Stimulated activated CD8-positive, alpha-beta memory T cell treated with anti-CD3 and anti-CD28 coated beads, Interleukin-4, amount 100 ng/mL, for 4 hours (primary cell): ENCODE data around the gene GRK6.
"Not testable (repeated sequence)": the region's sequence is repeated elsewhere in the genome, so short reads cannot be mapped to it uniquely, and the experiment has no call there.

Source experiments
- DNase-seq, 2 donors: peaks; one replicate each; pipeline ENCODE4 v3.0.0-alpha.2; 2020; ENCODE audit warnings: low read depth in 2 of 2, low spot score in 1 of 2

The GRK6 gene

DNA sequence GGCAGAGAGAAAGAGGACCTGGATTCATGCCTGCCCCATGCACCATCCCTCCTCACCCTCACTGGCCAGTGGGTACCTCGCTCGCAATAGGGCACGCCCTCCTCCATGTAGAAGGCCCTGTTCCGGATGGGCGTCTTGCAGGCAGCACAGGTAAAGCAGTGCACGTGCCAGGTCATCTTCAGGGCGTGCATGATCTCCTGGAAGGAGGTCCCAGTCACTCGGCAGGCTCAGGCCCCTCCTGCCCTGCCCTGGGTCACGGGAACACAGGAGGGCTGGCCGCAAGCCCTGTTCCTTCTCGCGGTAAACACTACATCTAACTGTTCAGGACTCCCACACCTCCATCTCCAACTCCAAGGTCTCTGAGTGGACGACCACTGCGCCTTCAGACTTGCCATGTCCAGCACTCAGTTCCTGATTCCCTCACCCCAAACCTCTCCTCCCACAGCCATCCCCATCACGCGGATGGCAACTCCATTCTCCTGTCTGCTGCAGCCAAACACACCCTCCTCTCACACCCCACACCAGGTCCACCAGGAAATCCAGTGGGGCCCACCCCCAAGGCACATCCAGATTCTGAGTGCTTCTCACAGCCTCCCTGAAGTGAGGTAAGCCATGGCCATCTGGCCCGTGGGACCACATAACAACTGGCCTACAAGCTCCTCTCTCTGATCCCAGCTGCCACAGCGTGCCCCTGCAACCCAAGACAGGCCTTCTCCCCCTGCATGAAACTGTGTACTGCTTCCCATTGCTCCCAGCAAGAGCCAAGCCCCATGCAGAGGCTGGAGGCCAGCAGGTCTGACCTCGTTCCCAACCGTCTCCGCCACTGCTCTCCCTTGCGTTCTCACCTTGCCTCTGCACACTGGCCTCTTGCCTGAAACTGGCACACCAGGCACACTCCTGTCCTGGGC lies 57.8 kb downstream of the GRK6 start:
- no peak for DNase-seq

DNA sequence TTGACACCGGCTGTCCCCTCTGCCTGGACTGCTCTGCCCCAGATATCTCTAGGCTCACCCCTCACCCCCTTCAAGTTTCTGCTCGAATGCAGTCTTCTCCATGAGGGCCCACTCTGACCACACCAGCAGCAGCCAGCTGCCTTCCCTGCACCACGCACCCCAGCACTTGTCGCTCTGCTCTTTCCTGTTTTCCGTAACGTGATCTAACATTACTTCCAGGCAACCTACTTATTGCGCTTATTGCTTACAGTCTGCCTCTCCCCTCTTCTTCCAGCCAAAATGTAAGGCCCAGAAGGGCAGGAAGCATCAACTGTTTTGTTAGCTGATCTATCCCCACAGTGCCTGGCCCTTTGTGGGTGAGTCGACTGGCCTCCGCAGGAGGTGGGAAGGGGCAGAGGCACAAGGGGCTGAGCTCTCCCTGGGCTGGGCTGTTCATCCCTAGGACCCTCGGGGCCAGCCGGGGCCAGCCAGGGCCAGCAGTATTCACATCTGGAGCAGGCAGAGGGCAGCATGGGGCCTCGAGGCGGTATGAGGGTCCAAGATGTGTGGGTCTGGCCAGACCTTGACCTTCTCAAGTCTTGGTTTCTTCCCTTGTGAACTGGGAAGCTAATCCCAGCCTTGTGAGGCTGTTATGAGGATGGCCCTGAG lies 58.5 kb downstream of the GRK6 start:
- no peak for DNase-seq

DNA sequence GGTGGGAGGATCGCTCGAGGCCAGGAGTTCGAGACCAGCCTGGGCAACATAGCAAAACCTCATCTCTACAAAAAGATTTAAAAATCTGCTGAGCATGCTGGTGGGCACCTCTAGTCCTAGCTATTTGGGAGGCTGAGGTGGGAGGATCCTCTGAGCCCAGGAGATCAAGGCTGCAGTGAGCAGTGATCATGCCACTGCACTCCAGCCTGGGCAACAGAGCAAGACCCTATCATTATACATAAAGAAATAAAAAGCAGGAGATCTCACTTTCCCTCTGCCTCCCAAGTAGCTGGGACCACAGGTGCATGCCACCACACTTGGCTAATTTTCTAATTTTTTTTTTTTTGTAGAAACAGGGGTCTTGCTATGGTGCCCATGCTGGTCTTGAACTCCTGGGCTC lies 59.3 kb downstream of the GRK6 start:
- not testable (repeated sequence) for DNase-seq

DNA sequence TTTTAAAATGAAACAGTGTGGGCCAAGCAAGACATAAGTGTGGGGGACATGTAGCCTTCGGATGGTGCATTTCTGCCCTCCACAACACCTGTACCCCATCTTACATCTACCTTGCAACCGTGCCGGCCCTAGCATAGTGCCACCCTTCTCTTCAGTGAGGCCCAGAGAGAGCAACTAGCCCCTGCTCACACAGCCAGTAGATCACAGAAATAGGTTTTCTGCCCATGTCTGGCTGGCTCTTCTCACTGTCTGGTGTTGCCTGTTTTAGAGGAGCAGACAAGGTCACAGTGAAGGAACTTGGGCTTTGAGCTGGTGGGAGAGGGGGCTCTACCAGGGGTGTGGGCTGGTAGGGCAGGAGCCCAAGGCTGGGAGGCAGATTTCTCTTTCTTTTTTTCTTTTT lies 59.8 kb downstream of the GRK6 start:
- no peak for DNase-seq

DNA sequence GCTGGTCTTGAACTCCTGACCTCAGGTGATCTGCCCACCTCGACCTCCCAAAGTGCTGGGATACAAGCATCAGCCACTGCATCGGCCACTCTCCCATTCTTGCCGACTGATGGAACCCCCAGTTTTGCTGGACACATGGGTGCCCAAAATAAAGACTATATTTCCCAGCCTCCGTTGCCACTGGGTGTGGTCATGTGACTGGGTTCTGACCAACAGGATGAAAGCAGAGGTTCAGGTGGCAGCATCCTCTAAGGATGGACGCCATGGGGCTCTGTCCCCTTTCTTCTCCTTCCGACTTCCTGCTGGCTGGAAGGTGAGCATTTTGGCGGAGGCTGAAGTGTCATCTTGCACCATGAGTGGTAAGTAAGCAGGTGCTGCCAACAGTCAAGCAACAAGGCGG lies 60.7 kb downstream of the GRK6 start:
- DNase-seq = no peak

DNA sequence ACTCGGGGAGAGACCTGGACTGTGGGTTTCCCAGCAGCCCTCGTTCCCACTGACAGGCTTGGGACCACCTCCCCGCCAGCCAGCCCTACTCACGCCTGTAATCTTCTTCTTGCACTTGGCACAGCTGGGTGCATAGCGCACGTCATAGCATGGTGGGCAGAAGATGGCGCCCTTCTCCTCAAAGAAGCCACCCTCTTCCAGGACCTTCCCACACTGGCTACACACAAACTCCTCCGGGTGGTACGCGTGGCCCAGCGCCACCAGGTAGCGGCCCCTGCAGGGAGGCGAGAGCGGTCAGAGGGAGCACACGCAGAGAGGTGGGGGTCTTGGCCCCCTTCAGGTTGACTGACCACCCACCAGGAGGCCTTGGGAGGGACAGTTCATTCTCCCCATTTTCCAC lies 61.5 kb downstream of the GRK6 start:
- DNase-seq = no peak

DNA sequence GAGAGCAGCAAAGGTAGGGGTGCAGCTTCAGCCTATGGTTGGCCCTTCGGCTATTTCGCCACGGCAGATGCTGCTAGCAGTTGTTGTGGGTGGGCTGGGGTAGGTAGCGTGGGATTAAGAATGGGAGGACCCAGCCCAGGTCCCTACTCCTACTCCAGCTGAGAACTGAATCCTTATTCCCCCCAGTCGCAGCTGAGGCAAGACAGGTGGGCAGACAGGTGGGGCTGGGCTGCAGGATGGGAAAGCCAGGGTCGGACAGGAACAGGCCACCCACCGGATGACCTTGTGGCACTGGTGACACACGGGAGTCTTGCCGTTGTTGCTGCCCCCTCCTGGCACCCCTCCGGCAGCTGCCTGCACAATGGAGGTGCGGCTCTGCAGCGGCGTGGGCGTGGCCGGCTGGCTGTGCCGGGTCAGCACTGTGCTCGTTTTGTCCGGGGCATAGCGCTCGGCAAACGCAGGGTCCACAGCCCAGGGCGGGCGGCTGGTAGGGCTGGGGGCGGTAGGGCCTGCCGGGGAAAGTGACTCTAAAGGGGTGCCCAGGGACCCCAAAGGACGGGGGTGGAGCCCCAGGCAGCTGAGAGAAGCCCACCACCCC lies 62.7 kb downstream of the GRK6 start:
- DNase-seq = no peak

DNA sequence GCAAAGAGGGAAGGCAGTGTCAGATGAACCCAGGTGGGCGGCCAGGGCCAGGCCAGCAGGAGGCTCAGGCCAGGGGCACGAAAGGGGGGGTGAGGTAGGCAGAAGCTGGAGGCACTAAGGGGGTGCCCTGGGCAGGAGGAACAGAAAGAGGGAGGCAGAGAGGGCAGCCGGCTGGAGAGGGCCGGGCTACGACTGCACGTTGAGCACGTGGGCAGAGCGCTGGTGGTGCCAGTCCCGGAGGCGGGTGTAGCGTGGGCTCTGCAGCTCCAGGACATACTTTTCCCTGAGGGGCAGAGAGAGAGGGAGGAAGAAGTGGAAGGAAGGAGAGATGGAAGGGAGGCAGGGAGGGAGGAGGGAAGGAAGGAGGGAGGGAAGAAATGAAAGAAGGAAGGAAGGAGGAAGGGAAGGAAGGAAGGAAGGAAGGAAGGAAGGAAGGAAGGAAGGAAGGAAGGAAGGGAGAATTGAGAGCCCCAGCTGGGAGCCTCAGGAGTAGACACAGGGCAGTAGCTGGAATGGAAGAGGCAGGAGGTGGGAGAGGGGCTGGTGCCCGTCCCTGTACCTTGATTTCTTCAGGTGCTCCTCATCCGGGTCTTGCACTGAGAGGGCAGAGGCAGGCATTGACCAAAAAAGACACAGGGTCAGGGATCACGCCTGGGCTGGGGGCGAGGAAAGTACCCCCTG lies 64.0 kb downstream of the GRK6 start:
- no peak for DNase-seq

DNA sequence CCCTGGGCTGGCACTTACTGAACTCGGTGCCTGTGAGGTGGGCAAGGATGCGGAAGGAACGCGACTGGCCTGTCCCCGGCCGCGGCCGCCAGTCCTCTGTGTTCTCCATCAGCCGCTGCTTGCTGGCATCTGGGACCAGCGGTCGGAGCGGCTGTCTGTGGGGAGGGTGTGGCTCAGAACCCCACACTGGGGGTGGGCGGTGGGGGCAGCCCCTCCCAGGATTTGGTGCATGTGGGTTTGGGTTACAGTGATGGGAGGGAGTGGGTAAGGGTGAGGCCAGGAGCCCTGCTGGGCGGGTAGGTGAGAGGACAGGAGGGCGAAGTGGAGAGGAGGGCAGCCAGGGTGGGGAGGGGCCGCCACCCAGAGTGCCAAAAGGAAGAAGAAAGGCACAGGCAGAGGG lies 64.5 kb downstream of the GRK6 start:
- DNase-seq = no peak

DNA sequence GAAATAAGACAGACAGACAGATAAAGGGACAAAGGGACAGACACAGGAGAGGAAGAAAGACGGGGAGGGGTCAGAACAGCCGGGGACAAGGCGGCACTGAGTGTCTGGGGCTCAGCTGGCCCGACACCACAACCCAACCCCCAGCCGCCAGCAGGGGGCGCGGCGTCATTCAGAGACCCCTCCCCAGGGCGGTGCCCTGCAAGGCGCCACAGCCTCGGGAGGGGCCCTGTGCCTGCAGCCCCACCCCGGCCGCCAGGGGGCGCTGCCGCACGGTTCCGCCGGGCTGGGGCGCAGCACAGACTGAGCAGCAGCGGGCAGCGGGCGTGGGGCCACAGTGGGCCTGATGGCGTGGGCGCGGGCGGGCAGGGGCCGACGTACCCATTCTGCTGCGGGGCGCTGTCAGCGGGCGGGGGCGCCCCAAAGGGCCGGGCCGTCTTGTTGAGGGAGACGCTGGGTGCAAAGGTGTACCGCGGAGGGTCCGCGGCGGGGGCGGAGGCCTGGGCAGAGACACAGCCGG lies 65.0 kb downstream of the GRK6 start:
- DNase-seq = no peak

DNA sequence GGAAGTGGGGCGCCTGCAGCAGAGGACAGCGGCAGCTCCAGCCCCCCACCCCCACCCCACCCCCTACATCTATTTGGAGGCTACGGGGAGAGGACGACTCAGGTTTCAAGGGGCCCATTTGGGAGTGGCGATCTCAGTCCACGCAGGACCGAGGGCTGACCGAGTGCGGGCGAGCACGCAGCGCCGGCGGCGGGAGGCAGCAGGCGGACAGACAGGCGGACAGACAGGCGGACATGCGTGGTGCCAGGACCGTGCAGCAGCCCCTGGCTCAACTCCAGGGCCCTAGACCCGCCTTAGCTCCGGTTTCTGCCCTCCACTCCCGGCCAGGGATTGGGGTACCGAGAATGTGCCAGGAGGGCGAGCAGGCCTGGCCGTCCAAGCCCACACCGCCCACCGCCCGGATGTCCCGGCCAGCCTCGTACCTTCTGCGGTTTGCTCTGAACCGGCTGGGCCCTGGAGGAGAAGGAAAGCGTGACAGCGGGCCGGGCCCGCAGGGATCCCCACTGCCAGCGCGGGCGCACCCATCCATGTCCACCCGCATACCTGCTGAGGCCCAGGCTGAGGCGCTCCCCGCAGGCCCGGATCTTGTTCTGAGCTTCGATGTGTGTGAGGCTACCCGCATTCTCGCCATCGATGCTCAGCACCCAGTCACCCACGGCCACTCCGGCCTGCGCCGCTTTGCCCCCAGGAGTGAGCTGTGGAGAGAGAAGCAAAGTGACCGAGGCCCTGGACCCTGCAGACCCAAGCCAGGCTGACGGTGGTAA lies 65.7 kb downstream of the GRK6 start:
- no peak for DNase-seq
